GM12891 (cell line): ENCODE measurements around the gene TSC22D3.

ENCODE experiments used
- PAX5 ChIP-seq: IDR thresholded peaks from 2 replicates; pipeline ENCODE4 v1.6.1; 2011; ENCODE audit warnings: low read length, moderate library complexity, mild to moderate bottlenecking; ENCODE audit not compliant: insufficient read depth, severe bottlenecking
- POLR2A ChIP-seq: IDR thresholded peaks from 2 replicates; pipeline ENCODE4 v1.6.1; 2011; ENCODE audit warnings: low read depth, low read length, control low read depth
- POLR2AphosphoS5 ChIP-seq: IDR thresholded peaks from 2 replicates; pipeline ENCODE4 v1.6.1; 2011; ENCODE audit warnings: low read depth, low read length, control low read depth
- TAF1 ChIP-seq: IDR thresholded peaks from 2 replicates; pipeline ENCODE4 v1.6.1; 2011; ENCODE audit warnings: low read depth, low read length, control low read depth

- TF ChIP-seq POLR2A (no peak), POLR2AphosphoS5 (no peak), TAF1 (no peak), PAX5 (no peak)
Observed at GRCh38 chrX:107676559-107677378, 98.8 kb downstream of the TSC22D3 start.
